ENCODE results near the gene IQCH. TPM values are rescaled to one million over a fixed set of nuclear protein-coding genes. Genes with fewer than 3 reads are reported as not detected.

The IQCH gene
- polyA plus RNA-seq, 1 of the 3 experiments (the other 2 are of a cell fraction), result 0.81 TPM

DNA sequence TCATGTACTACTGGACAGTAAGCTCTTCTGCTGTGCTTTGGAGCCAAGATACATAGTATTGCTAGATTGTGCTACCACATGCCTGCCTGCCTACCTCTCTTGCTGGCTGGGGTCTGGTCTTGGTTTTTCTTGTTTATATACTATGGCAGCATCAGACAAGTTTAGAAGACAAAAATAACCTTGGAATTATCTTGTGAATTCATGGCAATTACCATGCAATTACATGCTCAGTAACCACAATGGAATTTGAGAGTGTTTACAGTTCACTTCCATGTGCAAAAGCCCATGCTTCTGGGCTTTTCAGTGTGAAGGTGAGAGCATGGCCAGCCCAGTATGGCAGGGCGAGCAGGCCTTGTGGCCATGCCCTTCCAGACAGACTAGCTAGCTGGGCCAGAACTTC, 218.4 kb downstream of the IQCH start:
- H3K4me1 ChIP-seq (ENCODE audit: control insufficient read depth in 1 of 2, insufficient read depth in 2 of 2, low read depth in 1 of 2, low read length in 1 of 2), result no peaks in the 10 kb centered on the region; a peak in 1 of 4 replicates
- no peaks in the 10 kb centered on the region for H3K9me2 ChIP-seq
- H3K9me3 ChIP-seq, result no peaks in the 10 kb centered on the region
- DNase-seq, result no peak
- no peak overlapping the region for H2AFZ ChIP-seq (ENCODE audit: low read depth)
- no peaks in the 10 kb centered on the region for H3K79me2 ChIP-seq (ENCODE audit: insufficient read depth)
- no peak overlapping the region for H3K9ac ChIP-seq
- no peaks in the 10 kb centered on the region for H3K36me3 ChIP-seq (replicated peaks in 1 of 2; ENCODE audit: control insufficient read depth in 1 of 2, insufficient read depth in 2 of 2, low read length in 1 of 2)
- 80% methylated on average over 1 of the region's 1 CpG for WGBS (ENCODE audit: low lambda C conversion rate)
- no peak overlapping the region for H3K4me2 ChIP-seq
- H3F3A ChIP-seq (replicated peaks; ENCODE audit: insufficient read depth), result no peaks in the 10 kb centered on the region
- TF ChIP-seq NRF1 (IDR thresholded peaks at IDR 0.05; ENCODE audit: low read depth, low read length), result no peak
- no peak for TF ChIP-seq FOXM1 (IDR thresholded peaks at IDR 0.05; ENCODE audit: low read depth)
- TF ChIP-seq PBX3 (IDR thresholded peaks at IDR 0.05), result no peak
- no peak for TF ChIP-seq CHD2 (IDR thresholded peaks at IDR 0.05; ENCODE audit: low read length, partially characterized antibody)
- TF ChIP-seq YY1 (IDR thresholded peaks at IDR 0.05; ENCODE audit: low read depth), result no peak
- TF ChIP-seq SMC3 (IDR thresholded peaks at IDR 0.05; ENCODE audit: low read depth, low read length), result no peak
- no peak for TF ChIP-seq MXI1 (IDR thresholded peaks at IDR 0.05; ENCODE audit: low read depth, low read length)
- no peak for TF ChIP-seq RXRA (IDR thresholded peaks at IDR 0.05; ENCODE audit: borderline replicate concordance, low read depth)
- no peak for TF ChIP-seq EZH2phosphoT487 (IDR thresholded peaks at IDR 0.05; ENCODE audit: borderline replicate concordance, low read depth)
- TF ChIP-seq, protein P1, sequence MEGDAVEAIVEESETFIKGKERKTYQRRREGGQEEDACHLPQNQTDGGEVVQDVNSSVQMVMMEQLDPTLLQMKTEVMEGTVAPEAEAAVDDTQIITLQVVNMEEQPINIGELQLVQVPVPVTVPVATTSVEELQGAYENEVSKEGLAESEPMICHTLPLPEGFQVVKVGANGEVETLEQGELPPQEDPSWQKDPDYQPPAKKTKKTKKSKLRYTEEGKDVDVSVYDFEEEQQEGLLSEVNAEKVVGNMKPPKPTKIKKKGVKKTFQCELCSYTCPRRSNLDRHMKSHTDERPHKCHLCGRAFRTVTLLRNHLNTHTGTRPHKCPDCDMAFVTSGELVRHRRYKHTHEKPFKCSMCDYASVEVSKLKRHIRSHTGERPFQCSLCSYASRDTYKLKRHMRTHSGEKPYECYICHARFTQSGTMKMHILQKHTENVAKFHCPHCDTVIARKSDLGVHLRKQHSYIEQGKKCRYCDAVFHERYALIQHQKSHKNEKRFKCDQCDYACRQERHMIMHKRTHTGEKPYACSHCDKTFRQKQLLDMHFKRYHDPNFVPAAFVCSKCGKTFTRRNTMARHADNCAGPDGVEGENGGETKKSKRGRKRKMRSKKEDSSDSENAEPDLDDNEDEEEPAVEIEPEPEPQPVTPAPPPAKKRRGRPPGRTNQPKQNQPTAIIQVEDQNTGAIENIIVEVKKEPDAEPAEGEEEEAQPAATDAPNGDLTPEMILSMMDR (IDR thresholded peaks at IDR 0.05), result no peak
- TF ChIP-seq REST (IDR thresholded peaks at IDR 0.05; ENCODE audit: low read depth, low read length), result no peak
- TF ChIP-seq ELF1 (IDR thresholded peaks at IDR 0.05), result no peak
- TF ChIP-seq FOSL2 (IDR thresholded peaks at IDR 0.05; ENCODE audit: borderline replicate concordance, low read depth), result no peak
- TF ChIP-seq EP300 (IDR thresholded peaks at IDR 0.05; ENCODE audit: borderline replicate concordance in 1 of 2, low read depth in 1 of 2, low read length in 1 of 2), result no peak
- no peak for TF ChIP-seq SIN3A (IDR thresholded peaks at IDR 0.05; ENCODE audit: borderline replicate concordance, low read depth, low read length)
- no peak for TF ChIP-seq MAX (IDR thresholded peaks at IDR 0.05; ENCODE audit: low read depth)
- TF ChIP-seq RCOR1 (IDR thresholded peaks at IDR 0.05; ENCODE audit: low read length), result no peak
- TF ChIP-seq, protein P2, sequence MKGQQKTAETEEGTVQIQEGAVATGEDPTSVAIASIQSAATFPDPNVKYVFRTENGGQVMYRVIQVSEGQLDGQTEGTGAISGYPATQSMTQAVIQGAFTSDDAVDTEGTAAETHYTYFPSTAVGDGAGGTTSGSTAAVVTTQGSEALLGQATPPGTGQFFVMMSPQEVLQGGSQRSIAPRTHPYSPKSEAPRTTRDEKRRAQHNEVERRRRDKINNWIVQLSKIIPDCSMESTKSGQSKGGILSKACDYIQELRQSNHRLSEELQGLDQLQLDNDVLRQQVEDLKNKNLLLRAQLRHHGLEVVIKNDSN (IDR thresholded peaks at IDR 0.05; ENCODE audit: borderline replicate concordance, low read depth), result no peak
- no peaks in the 10 kb centered on the region for H4K20me1 ChIP-seq (ENCODE audit: insufficient read depth)
- no peaks in the 10 kb centered on the region for H3K27me3 ChIP-seq (ENCODE audit: insufficient read depth)
- H3K4me3 ChIP-seq (ENCODE audit: low read depth in 2 of 2, low read length in 1 of 2), result no peak overlapping the region
- H3K27ac ChIP-seq (ENCODE audit: low read depth in 2 of 2, low read length in 1 of 2), result no peak overlapping the region
- CTCF ChIA-PET, result interaction anchor here (1.0 to 2.6 kb wide), 3 partner anchors 13 to 28 kb away, joined by 3 to 12 read pairs (median 4); no protein-coding TSS in a partner anchor
- POLR2A ChIA-PET, result no interaction called here
